GM12878 (cell line): ENCODE data around the gene SAPCD2. TPM values are rescaled to one million over a fixed set of nuclear protein-coding genes. Genes with fewer than 3 reads are reported as not detected.

Experiments used
- BACH1 ChIP-seq: fragments of 450-650 bp; IDR thresholded peaks from 2 replicates; pipeline ENCODE4 v1.6.1; 2017; ENCODE audit warnings: mild to moderate bottlenecking, borderline replicate concordance
- BCLAF1 ChIP-seq: fragments of 450-650 bp; IDR thresholded peaks from 2 replicates; pipeline ENCODE4 v1.6.1; 2017; ENCODE audit warnings: antibody characterized with exemption, mild to moderate bottlenecking, moderate library complexity
- BHLHE40 ChIP-seq, 2 experiments: fragments of 450-650 bp in 1 of 2; IDR thresholded peaks; 2 replicates each; pipeline ENCODE4 v1.6.1; 2011 to 2017; ENCODE audit warnings: low read depth in 2 of 2, borderline replicate concordance in 1 of 2, improper control_type of control experiment in 1 of 2, low read length in 1 of 2, mild to moderate bottlenecking in 1 of 2
- IKZF1 ChIP-seq: fragments of 450-650 bp; conservative IDR thresholded peaks from 2 replicates; pipeline ENCODE4 v1.6.1; 2017; ENCODE audit warnings: antibody characterized with exemption, mild to moderate bottlenecking
- PML ChIP-seq: IDR thresholded peaks from 2 replicates; pipeline ENCODE4 v1.6.1; 2012; ENCODE audit warnings: low read length, inconsistent platforms
- PRDM15 ChIP-seq: fragments of 450-650 bp; formaldehyde crosslinking; IDR thresholded peaks from 2 replicates; pipeline ENCODE4 v1.4.0; 2020; ENCODE audit warnings: mild to moderate bottlenecking, moderate library complexity
- SPI1 ChIP-seq: IDR thresholded peaks from 2 replicates; pipeline ENCODE4 v1.6.1; 2011; ENCODE audit warnings: low read depth, mild to moderate bottlenecking, low read length, moderate library complexity, borderline replicate concordance; ENCODE audit not compliant: insufficient read depth
- ZBTB40 ChIP-seq: fragments of 450-650 bp; IDR thresholded peaks from 2 replicates; pipeline ENCODE4 v1.6.1; 2016; ENCODE audit warnings: mild to moderate bottlenecking, moderate library complexity, borderline replicate concordance
- ZNF207 ChIP-seq: fragments of 450-650 bp; IDR thresholded peaks from 2 replicates; pipeline ENCODE4 v1.6.1; 2014; ENCODE audit warnings: antibody characterized with exemption, mild to moderate bottlenecking, borderline replicate concordance
- ZNF592 ChIP-seq: fragments of 450-650 bp; IDR thresholded peaks from 2 replicates; pipeline ENCODE4 v1.6.1; 2017; ENCODE audit warnings: mild to moderate bottlenecking, moderate library complexity
- polyA plus RNA-seq, 11 experiments: library from polyadenylated mRNA; depleted of rRNA in 4 of 11; unstranded in 6 of 11; stranded (reverse) in 5 of 11; fragments of >200 nt; fragmentation: Nextera tagmentation in 4 of 11; fragmentation: Illumina TruSeq in 1 of 11; extraction: Ambion mirVana in 4 of 11; extraction: Trizol in 1 of 11; gene quantifications; 1 replicate in 1 of 11; 2 replicates in 10 of 11; pipeline versions ENCODE4 v1.2.1 to v1.2.3, GENCODE V29; 2011 to 2016; ENCODE audit warnings: inconsistent platforms in 2 of 11, missing spikeins in 2 of 11, low read depth in 1 of 11
- total RNA-seq, 4 experiments: library from RNA; depleted of rRNA in 3 of 4; stranded (reverse); fragments of >200 nt in 3 of 4; fragmentation: Illumina TruSeq in 1 of 4; extraction: Trizol in 1 of 4; gene quantifications; 2 replicates each; pipeline versions ENCODE4 v1.2.1 to v1.2.3, GENCODE V29; 2013 to 2021

Gene SAPCD2
- total and polyA plus RNA-seq, 10 of the 15 experiments (the other 5 are each of a cell fraction or from before 2014, with no cell fraction given), result 1.6 to 35.2 (median 7.2) TPM

- TF ChIP-seq ZNF592 (peak; percentile 98), ZBTB40 (peak; percentile 32; the same call in 1 of the 2 replicates), BHLHE40 (IDR thresholded peaks at IDR 0.05; ENCODE audit: borderline replicate concordance in 1 of 2, low read depth in 2 of 2, low read length in 1 of 2) (peak in 1 of 2 experiments; percentile 62; a peak in 2 of 4 replicates), PML (no peak), ZNF207 (no peak), BCLAF1 (no peak), IKZF1 (0 out of 2 replicates have a peak, but pooled peaks have one; percentile 17), SPI1 (peak; percentile 65; the same call in 1 of the 2 replicates), BACH1 (no peak), PRDM15 (CRISPR knock-in tag) (peak; percentile 78)
Observed at GRCh38 chr9:137074657-137075274, 4.4 kb upstream of the SAPCD2 start (continued).
